Mesenteric fat pad (tissue), 1 donor: ENCODE results near the gene RABIF. TPM values are rescaled to one million over a fixed set of nuclear protein-coding genes. Genes with fewer than 3 reads are reported as not detected.
"Not testable (repeated sequence)": the region's sequence is repeated elsewhere in the genome, so short reads cannot be mapped to it uniquely, and the experiment has no call there.

Experiments
- DNase-seq: peaks from one replicate; pipeline ENCODE4 v3.0.0-alpha.2; 2020; ENCODE audit warnings: low spot score
- long read RNA-seq: library from polyadenylated mRNA; unstranded; transcript quantifications from one replicate; pipeline ENCODE4 v2.0.0, GENCODE V29; 2020
- total RNA-seq: library from RNA; stranded (reverse); fragmentation: NEBNext Ultra II Directional; extraction: Animal tissue kit (Norgen Biotek cat#: 25700); gene quantifications from one replicate; pipeline ENCODE4 v1.2.1, GENCODE V29; 2021
- donor health status: DM: yes; HTN: yes; CAD: no.

The RABIF gene
- total RNA-seq, result 5.3 TPM
- long read RNA-seq, transcript RABIF-201 (2 exons, 2,430 nt), result major isoform, 18 of 18 reads
- long read RNA-seq, partial matches to known transcripts, result 0 of 18 reads
- long read RNA-seq, other reads (novel, unspliced or antisense), result 0 of 18 reads

GRCh38 chr1:202888531-202889360, at the start of gene RABIF:
RABIF (minus strand) TSS chr1:202889149; CDS start chr1:202889098, 51 bp downstream.
- DNase-seq, result peak; percentile 99

DNA sequence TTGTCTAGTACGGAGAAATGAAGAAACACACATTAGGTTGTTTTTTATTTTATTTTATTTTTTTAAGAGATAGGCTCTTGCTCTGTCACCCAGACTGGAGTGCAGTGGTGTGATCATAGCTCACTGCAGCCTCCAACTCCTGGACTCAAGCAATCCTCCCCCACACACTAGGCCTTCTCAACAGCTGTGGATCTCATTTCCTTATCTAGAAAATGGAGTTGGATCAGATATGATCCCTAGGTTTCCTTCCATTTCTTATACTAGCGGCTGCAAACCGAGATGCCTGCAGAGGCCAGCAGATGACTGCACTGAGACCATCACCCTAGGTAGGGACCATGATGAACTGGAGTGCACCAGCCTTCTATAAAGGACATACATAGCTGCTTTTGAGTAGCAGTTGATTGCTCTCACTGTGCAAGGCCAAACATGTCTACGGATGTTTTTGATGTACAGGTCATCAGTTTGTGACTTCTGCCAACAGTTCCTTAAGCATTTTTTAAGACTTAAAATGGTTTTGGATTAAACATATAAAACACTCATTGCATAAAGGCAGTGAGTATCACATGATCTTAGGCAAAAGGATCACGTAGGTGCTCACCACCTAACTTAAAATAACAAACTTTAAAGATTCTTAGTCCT, 49.5 kb upstream of the RABIF start:
- no peak for DNase-seq

DNA sequence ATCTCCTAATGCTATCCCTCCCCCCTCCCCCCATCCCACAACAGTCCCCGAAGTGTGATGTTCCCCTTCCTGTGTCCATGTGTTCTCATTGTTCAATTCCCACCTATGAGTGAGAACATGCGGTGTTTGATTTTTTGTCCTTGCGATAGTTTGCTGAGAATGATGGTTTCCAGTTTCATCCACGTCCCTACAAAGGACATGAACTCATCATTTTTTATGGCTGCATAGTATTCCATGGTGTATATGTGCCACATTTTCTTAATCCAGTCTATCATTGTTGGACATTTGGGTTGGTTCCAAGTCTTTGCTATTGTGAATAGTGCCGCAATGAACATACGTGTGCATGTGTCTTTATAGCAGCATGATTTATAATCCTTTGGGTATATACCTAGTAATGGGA, 47.5 kb upstream of the RABIF start:
- not testable (repeated sequence) for DNase-seq

GRCh38 chr1:202935844-202936243, 46.9 kb upstream of the RABIF start:
- no peak for DNase-seq

DNA sequence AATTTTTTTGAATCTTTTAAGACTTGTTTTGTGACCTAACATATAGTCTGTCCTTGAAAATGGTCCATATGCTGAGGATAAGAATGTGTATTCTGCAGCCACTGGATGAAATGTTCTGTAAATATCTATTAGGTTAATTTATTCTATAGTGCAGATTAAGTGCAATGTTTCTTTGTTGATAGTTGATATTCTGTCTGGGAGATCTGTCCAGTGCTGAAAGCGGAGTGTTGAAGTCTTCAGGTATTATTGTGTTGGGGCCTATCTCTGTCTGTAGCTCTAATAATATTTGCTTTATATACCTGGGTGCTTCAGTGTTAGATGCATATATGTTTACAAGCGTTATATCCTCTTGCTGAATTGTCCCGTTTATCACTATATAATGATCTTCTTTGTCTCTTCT, 45.8 kb upstream of the RABIF start:
- DNase-seq, result no peak

- no peak for DNase-seq
These were observed 43.5 kb upstream of the RABIF start for GRCh38 chr1:202932476-202932875.

- peak; percentile 98 for DNase-seq
These were observed 37.9 kb upstream of the RABIF start, which contains the start of gene KLHL12 for GRCh38 chr1:202926581-202927491. KLHL12 (minus strand) TSS chr1:202927234; CDS start chr1:202925162, 2,072 bp downstream.

DNA sequence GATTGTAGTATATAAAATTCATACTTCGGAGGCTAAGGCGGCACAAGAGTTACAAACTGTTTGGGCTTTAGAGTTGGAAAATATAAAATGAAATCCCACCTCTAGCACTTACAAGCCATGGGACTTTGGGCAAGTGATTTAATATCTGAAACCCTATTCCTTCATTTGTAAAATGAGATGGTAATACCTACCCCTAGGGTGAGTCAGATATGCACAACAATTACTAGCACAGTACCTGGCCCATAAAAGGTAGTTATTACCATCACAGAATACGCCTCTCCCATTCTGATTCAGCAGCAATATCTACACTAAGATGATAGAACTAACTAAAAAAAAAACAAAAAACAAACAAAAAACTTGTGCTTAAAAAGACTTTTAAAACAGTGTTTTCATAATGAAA, 34.6 kb upstream of the RABIF start:
- no peak for DNase-seq

DNA sequence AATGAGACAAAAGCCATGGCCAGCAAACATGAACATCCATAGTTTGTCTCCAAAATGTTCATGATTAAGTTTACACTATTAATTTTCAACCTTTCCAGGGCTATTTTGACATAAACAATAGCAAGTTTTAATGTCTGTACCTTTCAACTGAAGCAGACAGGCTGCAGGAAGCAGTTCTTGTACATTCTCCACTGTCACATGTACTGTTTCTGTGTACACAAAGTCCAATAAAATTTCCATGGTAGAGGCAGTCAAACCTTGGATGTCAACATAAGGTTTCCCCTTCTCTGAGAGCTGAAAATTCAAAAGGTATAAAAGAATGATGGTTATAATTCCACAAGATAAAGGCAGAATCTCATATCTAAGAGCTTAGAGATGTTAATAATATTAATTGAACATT, 30.7 kb upstream of the RABIF start:
- DNase-seq, result no peak

DNA sequence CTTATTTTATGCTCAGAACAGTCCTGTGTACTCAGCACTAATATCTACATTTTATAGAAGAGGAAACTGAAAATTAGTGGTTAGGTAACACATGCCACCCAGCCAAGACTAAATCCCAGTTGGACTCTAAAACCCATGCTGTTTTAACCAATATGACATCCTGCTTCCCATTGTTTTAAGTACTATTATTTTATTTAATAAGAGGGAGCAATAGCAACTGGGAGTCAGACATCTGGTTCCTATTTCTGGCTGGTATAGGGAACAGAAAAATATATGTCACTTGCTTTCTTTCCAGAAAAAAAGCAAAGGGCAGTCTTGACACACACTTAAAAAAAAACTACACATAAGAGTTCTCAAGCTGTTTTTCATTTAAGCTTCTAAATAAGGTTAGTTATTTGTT, 26.2 kb upstream of the RABIF start:
- no peak for DNase-seq

DNA sequence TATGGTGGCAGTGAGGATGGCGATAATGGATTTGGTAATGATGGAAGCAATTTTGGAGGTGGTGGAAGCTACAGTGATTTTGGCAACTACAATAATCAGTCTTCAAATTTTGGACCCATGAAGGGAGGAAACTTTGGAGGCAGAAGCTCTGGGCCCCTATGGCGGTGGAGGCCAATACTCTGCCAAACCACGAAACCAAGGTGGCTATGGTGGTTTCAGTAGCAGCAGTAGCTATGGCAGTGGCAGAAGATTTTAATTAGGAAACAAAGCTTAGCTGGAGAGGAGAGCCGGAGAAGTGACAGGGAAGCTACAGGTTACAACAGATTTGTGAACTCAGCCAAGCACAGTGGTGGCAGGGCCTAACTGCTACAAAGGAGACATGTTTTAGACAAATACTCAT, 23.5 kb upstream of the RABIF start:
- not testable (repeated sequence) for DNase-seq

- no peak for DNase-seq
These were observed 20.5 kb upstream of the RABIF start for GRCh38 chr1:202909494-202909893.

- DNase-seq, result no peak
These were observed 20.0 kb upstream of the RABIF start for GRCh38 chr1:202908998-202909397.

- DNase-seq, result no peak
These were observed 16.4 kb upstream of the RABIF start for GRCh38 chr1:202905331-202905730.

GRCh38 chr1:202903808-202904207, 14.9 kb upstream of the RABIF start:
- not testable (repeated sequence) for DNase-seq

DNA sequence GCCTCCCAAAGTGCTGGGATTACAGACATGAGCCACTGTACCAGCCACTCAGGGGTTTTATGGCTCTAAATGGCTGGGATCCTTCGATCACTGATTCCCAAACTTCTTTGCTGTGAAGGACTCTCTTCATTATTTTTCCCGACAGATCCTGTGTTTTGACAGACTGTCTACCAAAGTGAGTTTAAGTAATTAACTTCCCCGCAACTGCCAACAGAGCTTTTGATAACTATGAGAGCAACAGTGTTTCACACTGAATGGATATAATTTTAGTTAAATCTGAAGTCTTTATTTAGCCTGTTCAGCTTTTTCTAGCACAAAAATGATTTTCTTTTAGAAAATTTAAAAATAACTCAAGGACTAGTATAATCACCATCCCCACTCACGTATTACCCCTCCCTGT, 12.6 kb upstream of the RABIF start:
- DNase-seq, result no peak

DNA sequence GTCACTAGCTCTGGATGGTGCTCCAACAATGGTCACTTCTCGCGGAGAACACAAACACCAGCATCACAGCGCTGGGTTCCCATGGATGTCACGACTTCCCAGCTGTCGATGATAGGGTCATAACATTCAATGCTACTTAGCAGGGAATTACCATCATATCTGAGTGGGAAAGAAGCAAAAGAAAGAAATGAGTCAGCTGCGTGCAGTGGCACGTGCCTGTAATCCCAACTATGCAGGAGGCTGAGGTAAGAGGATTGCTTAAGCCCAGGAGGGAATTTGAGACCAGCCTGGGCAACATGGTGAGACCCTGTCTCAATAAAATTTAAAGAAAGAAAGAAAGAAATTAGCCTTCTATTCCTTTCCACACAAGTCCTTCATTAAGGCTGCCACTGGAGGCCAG, 3.6 kb upstream of the RABIF start:
- no peak for DNase-seq

GRCh38 chr1:202890392-202890791, 1.4 kb upstream of the RABIF start:
- no peak for DNase-seq

GRCh38 chr1:202888221-202888530, 773 bp downstream of the RABIF start:
- DNase-seq, result no peak

DNA sequence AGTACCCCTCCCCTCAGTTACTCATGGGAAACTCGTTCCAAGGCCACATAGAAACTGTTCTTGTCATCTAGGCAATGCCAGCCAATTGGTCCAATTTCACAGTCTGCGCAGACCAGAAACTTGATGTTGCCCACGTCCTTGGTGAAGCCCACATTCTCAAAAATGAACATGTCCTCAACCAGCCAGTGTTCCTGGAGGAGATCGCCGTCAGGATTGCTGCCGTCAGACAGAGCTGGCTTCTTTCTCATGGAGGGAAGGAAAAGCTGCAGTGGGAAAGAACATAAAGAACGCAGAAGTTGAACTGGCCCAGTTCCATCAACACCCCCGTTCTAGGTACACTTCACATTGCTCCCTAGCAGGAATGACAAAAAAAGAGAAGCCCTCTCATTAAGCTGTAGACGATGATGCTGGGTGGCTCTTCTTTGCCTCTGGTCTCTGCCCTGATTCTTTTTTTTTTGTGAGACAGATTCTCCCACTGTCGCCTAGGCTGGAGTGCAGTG, 7.9 kb downstream of the RABIF start:
- no peak for DNase-seq

GRCh38 chr1:202880062-202880461, 8.9 kb downstream of the RABIF start:
- no peak for DNase-seq
